Right lobe of liver (tissue), 4 donors: ENCODE measurements around the gene GNPDA1.

Experiments used
- CTCF ChIP-seq, 4 donors: fragments of 200-600 bp in 3 of 4; fragments of 450-650 bp in 1 of 4; IDR thresholded peaks; one replicate each; pipeline versions ENCODE4 v1.5.1 to v1.8.0; 2016 to 2022; ENCODE audit warnings: antibody characterized with exemption in 4 of 4, mild to moderate bottlenecking in 2 of 4
- POLR2A ChIP-seq: fragments of 450-650 bp; IDR thresholded peaks from one replicate; pipeline ENCODE4 v1.6.1; 2017; ENCODE audit warnings: antibody characterized with exemption, mild to moderate bottlenecking
- donor health status: DM: no; HTN: no; CAD: no.
- donor health status: DM: no; HTN: no; CAD: no.
- donor health status: DM: no; HTN: yes; CAD: no.

- TF ChIP-seq CTCF (IDR thresholded peaks at IDR 0.05) (no peak), POLR2A (no peak)
Measured at GRCh38 chr5:142056816-142057696, 44.2 kb upstream of the GNPDA1 start.
